GM23248 (cell line): Measurements from ENCODE around the gene CRLF3. TPM values are rescaled to one million over a fixed set of nuclear protein-coding genes. Genes with fewer than 3 reads are reported as not detected.
"Not testable (repeated sequence)": the region's sequence is repeated elsewhere in the genome, so short reads cannot be mapped to it uniquely, and the experiment has no call there.

Experiments
- DNase-seq: peaks from one replicate; pipeline ENCODE4 v3.0.0-alpha.2; 2015
- H2AFZ ChIP-seq: fragments of 200-600 bp; sonication (generic); 2 replicates; pipeline ENCODE4 v1.6.1; 2016; ENCODE audit warnings: antibody characterized with exemption
- H3F3A ChIP-seq: fragments of 200-600 bp; sonication (generic); 2 replicates; pipeline ENCODE4 v1.6.1; 2016; ENCODE audit warnings: mild to moderate bottlenecking, antibody characterized with exemption, mixed run types; ENCODE audit not compliant: insufficient read depth
- H3K27ac ChIP-seq: fragments of 200-600 bp; sonication (generic); 2 replicates; pipeline ENCODE4 v1.5.1; 2016; ENCODE audit warnings: mild to moderate bottlenecking
- H3K27me3 ChIP-seq: fragments of 200-600 bp; sonication (generic); replicated peaks from 2 replicates; pipeline ENCODE4 v1.6.1; 2016; ENCODE audit warnings: mild to moderate bottlenecking; ENCODE audit not compliant: insufficient read depth
- H3K36me3 ChIP-seq: fragments of 200-600 bp; sonication (generic); 2 replicates; pipeline ENCODE4 v1.6.1; 2016; ENCODE audit warnings: low read depth, mild to moderate bottlenecking
- H3K4me1 ChIP-seq: fragments of 200-600 bp; sonication (generic); 2 replicates; pipeline ENCODE4 v1.6.1; 2016; ENCODE audit warnings: mild to moderate bottlenecking; ENCODE audit not compliant: insufficient read depth
- H3K4me2 ChIP-seq: fragments of 200-600 bp; sonication (generic); one replicate; pipeline ENCODE4 v1.6.1; 2016; ENCODE audit warnings: mild to moderate bottlenecking; ENCODE audit not compliant: unreplicated experiment
- H3K4me3 ChIP-seq: fragments of 200-600 bp; sonication (generic); 2 replicates; pipeline ENCODE4 v1.5.1; 2016; ENCODE audit warnings: mild to moderate bottlenecking
- H3K79me2 ChIP-seq: fragments of 200-600 bp; sonication (generic); 2 replicates; pipeline ENCODE4 v1.6.1; 2016; ENCODE audit warnings: mild to moderate bottlenecking; ENCODE audit not compliant: insufficient read depth
- H3K9ac ChIP-seq: fragments of 200-600 bp; sonication (generic); 2 replicates; pipeline ENCODE4 v1.6.1; 2016; ENCODE audit warnings: mild to moderate bottlenecking
- H3K9me2 ChIP-seq: fragments of 200-600 bp; sonication (generic); 2 replicates; pipeline ENCODE4 v1.6.1; 2016; ENCODE audit warnings: mixed run types, mild to moderate bottlenecking, moderate library complexity; ENCODE audit not compliant: insufficient read depth
- H3K9me3 ChIP-seq: fragments of 200-600 bp; sonication (generic); one replicate; pipeline ENCODE4 v1.6.1; 2017; ENCODE audit warnings: low read depth
- H4K20me1 ChIP-seq: fragments of 200-600 bp; sonication (generic); 2 replicates; pipeline ENCODE4 v1.6.0; 2016; ENCODE audit not compliant: insufficient read depth
- EZH2 ChIP-seq: fragments of 200-600 bp; sonication (generic); IDR thresholded peaks from 2 replicates; pipeline ENCODE4 v1.6.1; 2018; ENCODE audit warnings: antibody characterized with exemption, mild to moderate bottlenecking; ENCODE audit not compliant: insufficient read depth, poor library complexity, severe bottlenecking
- EZH2phosphoT487 ChIP-seq: fragments of 200-600 bp; sonication (generic); IDR thresholded peaks from 2 replicates; pipeline ENCODE4 v1.6.1; 2018; ENCODE audit warnings: antibody characterized with exemption, moderate library complexity, mild to moderate bottlenecking, low read depth; ENCODE audit not compliant: insufficient read depth
- WGBS, 2 experiments: methylation state at CpG; one replicate each; pipeline ENCODE4 v1.1.6; 2015 to 2017; ENCODE audit warnings: low lambda C conversion rate in 2 of 2, low coverage in 1 of 2; ENCODE audit errors: missing lambda C conversion rate in 2 of 2; 5-methylcytosine and 5-hydroxymethylcytosine counted together
- in situ Hi-C: fragments of 300-500 bp; cut with MboI; formaldehyde crosslinking; loops from 2 replicates; pipeline ENCODE4 v1.15.0; 2020
- polyA plus RNA-seq: library from polyadenylated mRNA; unstranded; fragments of >200 nt; fragmentation: Nextera tagmentation; extraction: Ambion mirVana; gene quantifications from 2 replicates; pipeline ENCODE4 v1.2.1, GENCODE V29; 2016
- total RNA-seq: library from RNA; depleted of rRNA; stranded (reverse); fragments of >200 nt; shearing (Covaris generic); gene quantifications from 2 replicates; pipeline ENCODE4 v1.2.3, GENCODE V29; 2014

The CRLF3 gene
- total and polyA plus RNA-seq, 2 experiments from 2014 or later, result 13.2 to 14.4 TPM

- no peak overlapping the region for H3K27ac ChIP-seq
- no peak overlapping the region for H3K4me3 ChIP-seq
- H3K9ac ChIP-seq, result no peak overlapping the region
- H3K4me2 ChIP-seq, result peak overlapping the region; percentile 23
- peaks cover 15% of the 10 kb centered on the region for H3K4me1 ChIP-seq
- no peaks in the 10 kb centered on the region for H3K27me3 ChIP-seq
- TF ChIP-seq EZH2phosphoT487, result no peak
- no peak for TF ChIP-seq EZH2
- 73 to 78% methylated on average over 9 of the region's 9 CpGs for WGBS, 2 experiments
- no peak for DNase-seq
- in situ Hi-C loops, result no loop called here
- H4K20me1 ChIP-seq, result no peaks in the 10 kb centered on the region
- H3K9me3 ChIP-seq, result no peaks in the 10 kb centered on the region
- no peaks in the 10 kb centered on the region for H3K9me2 ChIP-seq
- H3K36me3 ChIP-seq, result no peaks in the 10 kb centered on the region
- H3K79me2 ChIP-seq, result peaks cover 71% of the 10 kb centered on the region
- no peak overlapping the region for H2AFZ ChIP-seq
- H3F3A ChIP-seq, result peaks cover 13% of the 10 kb centered on the region; the same call in 1 of the 2 replicates
These were observed 2.4 kb downstream of the CRLF3 start for GRCh38 chr17:30821871-30822723.

- TF ChIP-seq EZH2 (no peak), EZH2phosphoT487 (no peak)
- peak overlapping the region; percentile 18; the same call in 1 of the 2 replicates for H3K27ac ChIP-seq
- 79 to 86% methylated on average over 8 of the region's 8 CpGs for WGBS, 2 experiments
- peak; percentile 13 for DNase-seq
- H3K9me3 ChIP-seq, result no peaks in the 10 kb centered on the region
- no peak overlapping the region for H3K4me3 ChIP-seq
- no peaks in the 10 kb centered on the region for H3K36me3 ChIP-seq
- H3F3A ChIP-seq, result peaks cover 13% of the 10 kb centered on the region; the same call in 1 of the 2 replicates
- in situ Hi-C loops, result no loop called here
- H3K27me3 ChIP-seq, result no peaks in the 10 kb centered on the region
- peaks cover 90% of the 10 kb centered on the region for H3K79me2 ChIP-seq
- H3K9me2 ChIP-seq, result no peaks in the 10 kb centered on the region
- no peaks in the 10 kb centered on the region for H4K20me1 ChIP-seq
- H3K4me2 ChIP-seq, result peak overlapping the region; percentile 29
- H3K4me1 ChIP-seq, result peaks cover 15% of the 10 kb centered on the region
- H3K9ac ChIP-seq, result 0 out of 2 replicates have a peak overlapping the region, but pooled peaks have one; percentile 19
- H2AFZ ChIP-seq, result peak overlapping the region; percentile 17; the same call in 1 of the 2 replicates
These were observed 4.4 kb downstream of the CRLF3 start for GRCh38 chr17:30819971-30820705.

GRCh38 chr17:30816165-30816564 lies 8.3 kb downstream of the CRLF3 start:
- DNase-seq, result no peak
- Histone ChIP-seq H3K36me3 (no peaks in the 10 kb centered on the region), H3K4me2 (no peak overlapping the region), H3K9ac (no peak overlapping the region), H3K9me3 (no peaks in the 10 kb centered on the region), H3K27ac (no peak overlapping the region), H3K4me1 (peaks cover 25% of the 10 kb centered on the region), H3F3A (peaks cover 11% of the 10 kb centered on the region; the same call in 1 of the 2 replicates), H3K4me3 (no peak overlapping the region), H3K79me2 (peaks cover 85% of the 10 kb centered on the region), H2AFZ (no peak overlapping the region), H3K27me3 (no peaks in the 10 kb centered on the region), H3K9me2 (no peaks in the 10 kb centered on the region), H4K20me1 (no peaks in the 10 kb centered on the region)
- in situ Hi-C loops, result no loop called here
- WGBS, 2 experiments, result 98 to 100% methylated on average over 3 to 7 of the region's 7 CpGs
- TF ChIP-seq EZH2 (no peak), EZH2phosphoT487 (no peak)

GRCh38 chr17:30814860-30815259 lies 9.6 kb downstream of the CRLF3 start:
- Histone ChIP-seq H3F3A (peaks cover 11% of the 10 kb centered on the region; the same call in 1 of the 2 replicates), H3K4me1 (peaks cover 20% of the 10 kb centered on the region), H3K79me2 (peaks cover 85% of the 10 kb centered on the region)
- H3K4me2 ChIP-seq, H3K27ac ChIP-seq, H3K9ac ChIP-seq, H3K4me3 ChIP-seq, H2AFZ ChIP-seq, H4K20me1 ChIP-seq, H3K9me3 ChIP-seq, H3K36me3 ChIP-seq, H3K9me2 ChIP-seq, in situ Hi-C loops, H3K27me3 ChIP-seq: not testable (repeated sequence)
- DNase-seq, result peak; percentile 28
- WGBS, 2 experiments, result 90 to 98% methylated on average over 9 of the region's 9 CpGs

- H3K27ac ChIP-seq, in situ Hi-C loops, H3K9me2 ChIP-seq, H2AFZ ChIP-seq, H3K27me3 ChIP-seq, H3K9me3 ChIP-seq, H4K20me1 ChIP-seq, H3K4me2 ChIP-seq, DNase-seq, H3K36me3 ChIP-seq, H3K4me3 ChIP-seq, H3K9ac ChIP-seq: not testable (repeated sequence)
- Histone ChIP-seq H3F3A (peaks cover 11% of the 10 kb centered on the region; the same call in 1 of the 2 replicates), H3K79me2 (peaks cover 85% of the 10 kb centered on the region), H3K4me1 (peaks cover 14% of the 10 kb centered on the region)
- WGBS, 2 experiments, result 93 to 94% methylated on average over 9 to 12 of the region's 12 CpGs
These were observed 10.3 kb downstream of the CRLF3 start for GRCh38 chr17:30814236-30814635.
